PC-9 (cell line): ENCODE results near the gene ZNF362. TPM values are rescaled to one million over a fixed set of nuclear protein-coding genes. Genes with fewer than 3 reads are reported as not detected.

ENCODE experiments used
- BruUV-seq: library from RNA; stranded (reverse); fragments of 400-500 nt; replicated peaks from 2 replicates; lab custom pipeline; 2021; lab: Mats Ljungman, UMichigan
- CTCF ChIA-PET: fragments of 300-600 bp; sonication (Branson Sonifier 250); formaldehyde crosslinking; loops from one replicate; lab custom pipeline; 2022; ENCODE audit warnings: antibody characterized with exemption; lab: Charles Lee
- POLR2A ChIA-PET: fragments of 300-600 bp; sonication (Branson Sonifier 250); formaldehyde crosslinking; loops from one replicate; lab custom pipeline; 2022; ENCODE audit warnings: antibody characterized with exemption; ENCODE audit not compliant: unreplicated experiment; lab: Charles Lee
- DNase-seq, 2 experiments: peaks; one replicate each; pipeline versions ENCODE4 v3.0.0 to v3.0.0-alpha.2; 2015 to 2022; ENCODE audit warnings: mixed read lengths in 1 of 2
- H2AFZ ChIP-seq: fragments of 200-600 bp; sonication (generic); 2 replicates; pipeline ENCODE4 v1.8.1; 2017; ENCODE audit warnings: antibody characterized with exemption
- H3F3A ChIP-seq: fragments of 200-600 bp; sonication (generic); 2 replicates; pipeline ENCODE4 v1.8.1; 2017; ENCODE audit warnings: antibody characterized with exemption, mild to moderate bottlenecking, low read depth; ENCODE audit not compliant: insufficient read depth
- H3K27ac ChIP-seq: fragments of 200-600 bp; sonication (generic); 2 replicates; pipeline ENCODE4 v1.6.1; 2016; ENCODE audit warnings: mixed run types
- H3K27me3 ChIP-seq: fragments of 200-600 bp; sonication (generic); 2 replicates; pipeline ENCODE4 v1.6.1; 2016; ENCODE audit warnings: low read depth, mixed run types; ENCODE audit not compliant: insufficient read depth
- H3K36me3 ChIP-seq: fragments of 200-600 bp; sonication (generic); 2 replicates; pipeline ENCODE4 v1.6.1; 2016; ENCODE audit warnings: low read depth, mixed run types
- H3K4me1 ChIP-seq: fragments of 200-600 bp; sonication (generic); replicated peaks from 2 replicates; pipeline ENCODE4 v1.6.1; 2016; ENCODE audit warnings: mixed run types; ENCODE audit not compliant: insufficient read depth
- H3K4me2 ChIP-seq: fragments of 200-600 bp; sonication (generic); 2 replicates; pipeline ENCODE4 v1.6.1; 2017; ENCODE audit warnings: mixed run types
- H3K4me3 ChIP-seq: fragments of 200-600 bp; sonication (generic); 2 replicates; pipeline ENCODE4 v1.6.1; 2016; ENCODE audit warnings: mixed run types
- H3K79me2 ChIP-seq: fragments of 200-600 bp; sonication (generic); 2 replicates; pipeline ENCODE4 v1.6.1; 2017; ENCODE audit warnings: low read depth, mixed run types
- H3K9me2 ChIP-seq: fragments of 200-600 bp; sonication (generic); 2 replicates; pipeline ENCODE4 v1.8.1; 2017; ENCODE audit warnings: mild to moderate bottlenecking; ENCODE audit not compliant: insufficient read depth
- H3K9me3 ChIP-seq: fragments of 200-600 bp; sonication (generic); 2 replicates; pipeline ENCODE4 v1.8.1; 2016; ENCODE audit warnings: low read depth; ENCODE audit not compliant: insufficient read depth
- H4K20me1 ChIP-seq: fragments of 200-600 bp; sonication (generic); 2 replicates; pipeline ENCODE4 v1.8.1; 2017; ENCODE audit not compliant: insufficient read depth
- EZH2 ChIP-seq: fragments of 200-600 bp; sonication (generic); IDR thresholded peaks from 2 replicates; pipeline ENCODE4 v1.8.0; 2017; ENCODE audit warnings: antibody characterized with exemption, low read depth
- intact Hi-C: fragments of 100-400 bp; cut with micrococcal nuclease; formaldehyde crosslinking; loops from one replicate; pipeline ENCODE4 v1.10.0; 2022; ENCODE audit not compliant: unreplicated experiment
- total RNA-seq: library from RNA; stranded (reverse); gene quantifications from 2 replicates; pipeline ENCODE4 v1.2.3, GENCODE V29; 2021
- TF ChIP-seq, protein P1 (sequence below): fragments of 200-600 bp; sonication (generic); conservative IDR thresholded peaks from 2 replicates; pipeline ENCODE4 v1.6.1; 2017; ENCODE audit warnings: mixed run types, antibody characterized with exemption, mild to moderate bottlenecking, moderate library complexity

ZNF362 gene
- total RNA-seq, 1 experiment from 2014 or later: 33.1 TPM

DNA sequence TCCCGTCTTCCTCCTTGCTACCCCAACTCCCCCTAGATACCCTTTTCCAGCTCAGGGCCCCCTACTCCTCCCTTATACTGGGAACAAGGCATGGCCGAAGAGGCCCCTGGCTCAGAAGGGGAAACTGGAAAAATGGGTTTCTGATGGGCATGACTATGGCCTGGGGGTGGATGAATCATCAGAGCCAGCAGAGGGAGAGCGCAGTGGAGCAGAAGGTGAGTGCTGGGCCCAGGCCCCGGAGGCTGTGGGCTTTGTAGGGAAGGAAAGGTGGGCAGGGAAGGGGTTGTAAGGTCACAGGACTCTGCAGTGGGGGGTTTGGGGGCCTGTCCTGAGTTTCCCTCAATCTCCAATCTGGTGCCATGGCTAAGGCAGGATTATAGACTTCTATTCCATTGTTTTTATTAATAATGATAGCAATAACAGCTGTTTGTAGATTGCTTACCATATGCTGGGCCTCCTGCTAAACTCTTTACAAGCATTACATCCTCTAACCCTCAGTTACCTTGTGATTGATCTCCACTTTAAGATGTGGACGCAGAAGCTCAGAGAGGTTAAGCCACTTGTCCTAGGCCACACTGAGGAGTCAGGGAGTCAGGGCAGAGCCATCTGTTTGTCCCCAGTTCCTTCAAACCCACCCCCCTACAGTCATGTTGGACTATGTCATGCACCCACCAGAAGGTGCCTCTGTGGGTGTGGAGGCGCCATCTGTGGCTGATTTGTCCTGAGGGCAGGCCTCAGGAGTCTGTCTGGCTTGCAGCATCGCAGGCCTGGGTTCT is 36.2 kb upstream of the ZNF362 start:
- peak; percentile 88 to 90 for DNase-seq
- intact Hi-C loops: loop anchor here (1.0 to 5.0 kb wide), 6 partner anchors 35 to 250 kb away; partner anchors contain the start of gene TRIM62
- TSS peak; percentile 69 for BruUV-seq
- Histone ChIP-seq H3K9me2 (no peaks in the 10 kb centered on the region), H3K27ac (peak overlapping the region; percentile 99), H3K36me3 (no peaks in the 10 kb centered on the region; the same call in 1 of the 2 replicates), H3K4me2 (peak overlapping the region; percentile 75), H3K79me2 (no peaks in the 10 kb centered on the region), H4K20me1 (no peaks in the 10 kb centered on the region), H3K27me3 (no peaks in the 10 kb centered on the region), H3K9me3 (peaks cover 18% of the 10 kb centered on the region), H3K4me1 (peaks cover 48% of the 10 kb centered on the region), H3K4me3 (peak overlapping the region; percentile 25; the same call in 1 of the 2 replicates), H3F3A (peaks cover 51% of the 10 kb centered on the region), H2AFZ (peak overlapping the region; percentile 65; the same call in 1 of the 2 replicates)
- TF ChIP-seq, protein P1, sequence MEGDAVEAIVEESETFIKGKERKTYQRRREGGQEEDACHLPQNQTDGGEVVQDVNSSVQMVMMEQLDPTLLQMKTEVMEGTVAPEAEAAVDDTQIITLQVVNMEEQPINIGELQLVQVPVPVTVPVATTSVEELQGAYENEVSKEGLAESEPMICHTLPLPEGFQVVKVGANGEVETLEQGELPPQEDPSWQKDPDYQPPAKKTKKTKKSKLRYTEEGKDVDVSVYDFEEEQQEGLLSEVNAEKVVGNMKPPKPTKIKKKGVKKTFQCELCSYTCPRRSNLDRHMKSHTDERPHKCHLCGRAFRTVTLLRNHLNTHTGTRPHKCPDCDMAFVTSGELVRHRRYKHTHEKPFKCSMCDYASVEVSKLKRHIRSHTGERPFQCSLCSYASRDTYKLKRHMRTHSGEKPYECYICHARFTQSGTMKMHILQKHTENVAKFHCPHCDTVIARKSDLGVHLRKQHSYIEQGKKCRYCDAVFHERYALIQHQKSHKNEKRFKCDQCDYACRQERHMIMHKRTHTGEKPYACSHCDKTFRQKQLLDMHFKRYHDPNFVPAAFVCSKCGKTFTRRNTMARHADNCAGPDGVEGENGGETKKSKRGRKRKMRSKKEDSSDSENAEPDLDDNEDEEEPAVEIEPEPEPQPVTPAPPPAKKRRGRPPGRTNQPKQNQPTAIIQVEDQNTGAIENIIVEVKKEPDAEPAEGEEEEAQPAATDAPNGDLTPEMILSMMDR: no peak
- TF ChIP-seq EZH2: no peak
- ChIA-PET POLR2A (no interaction called here), CTCF (interaction anchor here (1.6 kb wide), 1 partner anchor 75 kb away, joined by 4 read pairs; no protein-coding TSS in a partner anchor)

DNA sequence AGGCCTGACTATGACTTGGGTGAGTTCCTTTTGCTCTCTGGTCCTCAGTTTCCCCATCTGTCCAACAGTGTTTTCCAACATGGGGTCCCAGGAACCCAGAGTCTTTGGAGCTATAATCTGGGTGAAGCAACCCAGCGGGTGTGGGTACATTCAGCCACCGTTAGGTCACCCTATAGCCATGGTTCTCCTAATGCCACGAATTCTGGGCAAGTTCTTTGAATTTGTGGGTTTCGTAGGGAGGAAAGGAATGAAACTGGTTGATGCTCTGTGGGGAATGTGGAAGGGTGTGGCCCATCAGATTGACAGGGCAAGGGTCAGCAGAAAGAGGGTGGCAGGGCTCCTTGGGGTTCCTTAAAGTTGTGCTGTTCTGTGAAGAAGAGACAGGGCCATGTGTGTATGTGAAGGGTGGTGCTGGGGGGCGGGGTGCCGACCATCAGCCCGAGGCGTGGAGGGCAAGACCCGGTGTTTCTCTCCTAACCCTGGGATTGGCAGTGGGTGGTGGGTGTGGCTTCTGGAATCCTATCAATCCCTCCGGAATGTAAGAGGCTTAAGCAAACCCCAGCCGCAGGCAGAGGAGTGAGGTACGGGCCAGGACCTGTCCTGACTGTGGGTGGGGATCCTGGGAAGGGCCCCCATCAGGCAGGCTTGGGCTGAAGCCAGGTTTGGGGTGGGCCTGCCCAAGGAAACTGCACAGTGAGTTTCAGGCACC is 35.5 kb upstream of the ZNF362 start:
- DNase-seq: peak; percentile 94 to 95
- Histone ChIP-seq H2AFZ (no peak overlapping the region), H4K20me1 (no peaks in the 10 kb centered on the region), H3K4me1 (peaks cover 48% of the 10 kb centered on the region), H3K4me3 (peak overlapping the region; percentile 16; the same call in 1 of the 2 replicates), H3K9me3 (peaks cover 18% of the 10 kb centered on the region), H3K27ac (peak overlapping the region; percentile 99), H3F3A (peaks cover 51% of the 10 kb centered on the region), H3K36me3 (no peaks in the 10 kb centered on the region; the same call in 1 of the 2 replicates), H3K9me2 (no peaks in the 10 kb centered on the region), H3K27me3 (no peaks in the 10 kb centered on the region), H3K4me2 (peak overlapping the region; percentile 75), H3K79me2 (no peaks in the 10 kb centered on the region)
- ChIA-PET CTCF (interaction anchor here (1.6 kb wide), 1 partner anchor 74 kb away, joined by 4 read pairs; no protein-coding TSS in a partner anchor), POLR2A (no interaction called here)
- BruUV-seq: TSS peak; percentile 88
- intact Hi-C loops: loop anchor here (1.0 to 5.0 kb wide), 6 partner anchors 23 to 122 kb away; partner anchors contain the start of gene TRIM62
- TF ChIP-seq, protein P1: no peak
- no peak for TF ChIP-seq EZH2

DNA sequence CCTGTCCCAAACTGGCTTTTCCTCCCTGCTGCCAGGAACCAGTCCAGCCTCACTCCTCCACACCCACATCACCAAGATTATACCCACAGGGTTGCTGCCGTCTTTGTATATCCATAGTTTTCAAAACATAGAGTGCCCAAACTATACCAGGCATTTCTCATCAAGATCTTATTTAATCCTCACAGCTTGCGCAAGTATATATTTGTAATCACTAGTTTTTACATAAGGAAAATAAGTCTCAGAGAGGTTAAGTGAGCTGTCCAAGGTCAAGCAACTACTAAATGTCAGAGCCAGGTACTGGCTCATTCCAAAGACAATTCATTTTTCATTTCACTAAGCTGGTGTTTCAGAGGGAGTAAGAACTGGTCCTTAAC is 34.9 kb upstream of the ZNF362 start:
- intact Hi-C loops: loop anchor here (1.0 to 5.0 kb wide), 4 partner anchors 23 to 109 kb away; partner anchors contain the start of gene TRIM62
- H3K79me2 ChIP-seq: no peaks in the 10 kb centered on the region
- H3K4me2 ChIP-seq: peak overlapping the region; percentile 75
- H3K27me3 ChIP-seq: no peaks in the 10 kb centered on the region
- H3K4me1 ChIP-seq: peaks cover 48% of the 10 kb centered on the region
- peaks cover 18% of the 10 kb centered on the region for H3K9me3 ChIP-seq
- peaks cover 51% of the 10 kb centered on the region for H3F3A ChIP-seq
- no TSS peak for BruUV-seq
- no peaks in the 10 kb centered on the region; the same call in 1 of the 2 replicates for H3K36me3 ChIP-seq
- no peak overlapping the region for H2AFZ ChIP-seq
- peak overlapping the region; percentile 13; the same call in 1 of the 2 replicates for H3K4me3 ChIP-seq
- POLR2A ChIA-PET: no interaction called here
- CTCF ChIA-PET: no interaction called here
- H4K20me1 ChIP-seq: no peaks in the 10 kb centered on the region
- peak overlapping the region; percentile 99 for H3K27ac ChIP-seq
- no peak for DNase-seq
- TF ChIP-seq, protein P1: no peak
- no peak for TF ChIP-seq EZH2
- no peaks in the 10 kb centered on the region for H3K9me2 ChIP-seq
